ENCODE data around the gene ARFRP1.

DNA sequence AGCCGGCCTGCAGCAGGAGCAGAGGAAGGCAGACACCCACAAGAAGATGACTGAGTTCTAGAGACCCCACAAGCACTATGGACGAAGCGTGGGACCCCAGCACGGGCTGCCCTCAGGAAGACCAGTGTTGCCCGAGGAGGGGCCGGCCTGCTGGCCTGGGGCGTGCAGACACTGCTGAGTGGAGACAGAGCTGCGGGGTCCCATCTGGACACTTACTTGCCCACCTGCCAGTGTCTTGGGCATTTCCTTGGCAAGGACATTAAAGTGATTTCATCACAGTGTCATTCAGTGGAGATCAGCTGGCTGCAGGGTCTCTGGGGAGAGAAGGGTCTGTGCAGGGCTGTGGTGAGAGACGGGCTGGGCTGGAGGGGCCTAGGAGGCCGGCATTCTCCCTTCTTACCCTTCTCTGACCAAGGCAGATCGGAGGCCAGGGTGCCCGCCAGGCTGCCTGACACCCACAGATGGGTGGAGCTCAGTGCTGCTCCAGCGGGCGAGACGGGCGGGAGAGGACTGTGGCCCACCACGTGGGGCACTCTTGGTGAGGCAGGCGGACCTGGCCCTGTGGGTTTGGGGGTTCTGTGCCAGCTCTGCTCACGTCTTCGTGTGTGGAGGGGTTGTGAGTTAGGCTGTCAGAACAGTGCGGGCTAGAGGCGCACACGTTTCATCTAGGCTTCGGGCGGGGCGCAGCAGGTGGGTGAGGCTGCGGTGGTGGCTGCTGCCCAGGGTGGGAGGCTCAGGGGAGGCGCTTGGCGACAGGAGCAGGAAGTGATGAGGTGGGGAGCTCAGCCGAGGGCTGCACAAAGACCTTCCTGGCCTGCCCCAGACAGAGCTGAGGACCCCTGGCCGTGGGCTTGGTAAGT is 28.3 kb upstream of the ARFRP1 start, which contains the start of gene LIME1:
- TF ChIP-seq, protein P1, sequence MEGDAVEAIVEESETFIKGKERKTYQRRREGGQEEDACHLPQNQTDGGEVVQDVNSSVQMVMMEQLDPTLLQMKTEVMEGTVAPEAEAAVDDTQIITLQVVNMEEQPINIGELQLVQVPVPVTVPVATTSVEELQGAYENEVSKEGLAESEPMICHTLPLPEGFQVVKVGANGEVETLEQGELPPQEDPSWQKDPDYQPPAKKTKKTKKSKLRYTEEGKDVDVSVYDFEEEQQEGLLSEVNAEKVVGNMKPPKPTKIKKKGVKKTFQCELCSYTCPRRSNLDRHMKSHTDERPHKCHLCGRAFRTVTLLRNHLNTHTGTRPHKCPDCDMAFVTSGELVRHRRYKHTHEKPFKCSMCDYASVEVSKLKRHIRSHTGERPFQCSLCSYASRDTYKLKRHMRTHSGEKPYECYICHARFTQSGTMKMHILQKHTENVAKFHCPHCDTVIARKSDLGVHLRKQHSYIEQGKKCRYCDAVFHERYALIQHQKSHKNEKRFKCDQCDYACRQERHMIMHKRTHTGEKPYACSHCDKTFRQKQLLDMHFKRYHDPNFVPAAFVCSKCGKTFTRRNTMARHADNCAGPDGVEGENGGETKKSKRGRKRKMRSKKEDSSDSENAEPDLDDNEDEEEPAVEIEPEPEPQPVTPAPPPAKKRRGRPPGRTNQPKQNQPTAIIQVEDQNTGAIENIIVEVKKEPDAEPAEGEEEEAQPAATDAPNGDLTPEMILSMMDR (IDR thresholded peaks at IDR 0.05), result no peak
- TF ChIP-seq POLR2A (IDR thresholded peaks at IDR 0.05), result no peak
